Fibroblast of villous mesenchyme (primary cell): ENCODE measurements around the gene SKIC3. TPM values are rescaled to one million over a fixed set of nuclear protein-coding genes. Genes with fewer than 3 reads are reported as not detected.

Source experiments
- DNase-seq: peaks from one replicate; pipeline ENCODE4 v3.0.0-alpha.2; 2010; ENCODE audit warnings: low read depth
- H3K4me3 ChIP-seq: 2 replicates; pipeline ENCODE4 v1.5.1; 2011; ENCODE audit warnings: low read depth, mild to moderate bottlenecking, low read length
- CTCF ChIP-seq: IDR thresholded peaks from 2 replicates; pipeline ENCODE4 v1.5.1; 2012; ENCODE audit warnings: low read depth, mild to moderate bottlenecking, low read length; ENCODE audit not compliant: insufficient read depth
- small RNA-seq: library from RNA; depleted of rRNA; stranded (forward); fragments of <200 nt; gene quantifications from one replicate; pipeline ENCODE3, GENCODE V24; 2012
- total RNA-seq: library from RNA; depleted of rRNA; stranded (reverse); fragments of >200 nt; gene quantifications from 2 replicates; pipeline ENCODE4 v1.2.3, GENCODE V29; 2012

Gene SKIC3
- total RNA-seq, 1 donor = 191 TPM

- no peak for DNase-seq
- TF ChIP-seq CTCF = no peak
- no peak overlapping the region for H3K4me3 ChIP-seq
Observed at GRCh38 chr5:95520206-95520605, 34.6 kb downstream of the SKIC3 start.

- DNase-seq = no peak
Observed at GRCh38 chr5:95519681-95520080, 35.1 kb downstream of the SKIC3 start.

GRCh38 chr5:95519151-95519550, 35.6 kb downstream of the SKIC3 start:
- no peak overlapping the region for H3K4me3 ChIP-seq
- TF ChIP-seq CTCF = no peak
- DNase-seq = no peak

More at GRCh38 chr5:95519681-95520080, 35.1 kb downstream of the SKIC3 start:
- no peak for TF ChIP-seq CTCF
- H3K4me3 ChIP-seq = no peak overlapping the region

- no peak for DNase-seq
- H3K4me3 ChIP-seq = no peak overlapping the region
- no peak for TF ChIP-seq CTCF
Observed at GRCh38 chr5:95518417-95518816, 36.4 kb downstream of the SKIC3 start.

- no peak for TF ChIP-seq CTCF
- H3K4me3 ChIP-seq = no peak overlapping the region
- DNase-seq = no peak
Observed at GRCh38 chr5:95511606-95512005, 43.2 kb downstream of the SKIC3 start.

- no peak overlapping the region for H3K4me3 ChIP-seq
- DNase-seq = no peak
- no peak for TF ChIP-seq CTCF
Observed at GRCh38 chr5:95508550-95508949, 46.2 kb downstream of the SKIC3 start.

Small RNA genes within 50 kb of the gene (small RNA-seq; reads per million reads assigned to genes)
- not detected for gene RNU6-308P

Other genes with a start within 250 kb of the SKIC3 start
- 0.32 TPM in 1 of 2 replicates, not detected in the other for gene FAM81B, start 163.6 kb downstream of the SKIC3 start, total RNA-seq
- gene ARSK, start 124 bp upstream of the SKIC3 start, total RNA-seq = 12.6 and 21.6 TPM in 2 replicates
- gene GPR150, start 65.1 kb upstream of the SKIC3 start, total RNA-seq = 0.32 and 0.43 TPM in 2 replicates
- gene RFESD, start 91.8 kb upstream of the SKIC3 start, total RNA-seq = 1.6 and 2.6 TPM in 2 replicates
- gene SPATA9, start 128.0 kb upstream of the SKIC3 start, total RNA-seq = 1.3 TPM in 2 replicates
- gene RHOBTB3, start 176.4 kb upstream of the SKIC3 start, total RNA-seq = 370 and 720 TPM in 2 replicates